ENCODE results near the gene ERICH6.

Gene ERICH6

GRCh38 chr3:150613709-150614480 lies 89.8 kb downstream of the ERICH6 start:
- no peak for DNase-seq (ENCODE audit: low spot score)

GRCh38 chr3:150613034-150613433 lies 90.7 kb downstream of the ERICH6 start:
- DNase-seq (ENCODE audit: low spot score) = no peak

GRCh38 chr3:150612494-150612893 lies 91.2 kb downstream of the ERICH6 start:
- DNase-seq (ENCODE audit: low spot score) = no peak

GRCh38 chr3:150611666-150612065 lies 92.1 kb downstream of the ERICH6 start:
- DNase-seq (ENCODE audit: low spot score) = no peak

DNA sequence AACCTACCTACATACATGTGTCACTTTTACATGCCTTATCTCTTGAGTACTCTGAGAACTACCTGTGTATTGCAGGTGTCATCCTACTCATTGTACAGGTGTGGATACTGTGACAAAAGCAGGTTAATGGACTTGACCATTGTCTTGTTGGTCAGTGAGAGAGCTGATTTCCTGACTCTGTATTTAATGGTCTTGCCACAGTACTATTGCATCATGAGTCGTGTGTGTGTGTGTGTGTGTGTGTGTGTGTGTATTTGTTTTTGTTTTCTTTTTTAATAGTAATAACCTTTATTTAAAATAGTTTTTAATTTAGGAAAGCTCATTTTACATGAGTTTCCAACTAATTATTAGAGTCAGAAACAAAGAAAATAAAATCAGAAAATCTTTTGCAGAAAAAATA lies 92.9 kb downstream of the ERICH6 start:
- no peak for DNase-seq (ENCODE audit: low spot score)

GRCh38 chr3:150609988-150610387 lies 93.7 kb downstream of the ERICH6 start:
- DNase-seq (ENCODE audit: low spot score) = no peak

Measured in hematopoietic multipotent progenitor cell treated with erythropoietin and hydrocortisone succinate and interleukin-3 and kit ligand, for 17 days (in vitro differentiated cells).